Ishikawa (cell line): ENCODE data around the gene UNC80.

Source experiments
- CEBPB ChIP-seq: IDR thresholded peaks from 2 replicates; pipeline ENCODE4 v1.6.1; 2012
- CREB1 ChIP-seq: IDR thresholded peaks from 2 replicates; pipeline ENCODE4 v1.6.1; 2012; ENCODE audit warnings: low read depth
- EP300 ChIP-seq: IDR thresholded peaks from 2 replicates; pipeline ENCODE4 v1.6.1; 2012; ENCODE audit warnings: borderline replicate concordance
- FOXM1 ChIP-seq: IDR thresholded peaks from 2 replicates; pipeline ENCODE4 v1.6.1; 2012; ENCODE audit warnings: low read depth, borderline replicate concordance
- NFIC ChIP-seq: IDR thresholded peaks from 2 replicates; pipeline ENCODE4 v1.6.1; 2012
- RAD21 ChIP-seq: IDR thresholded peaks from 2 replicates; pipeline ENCODE4 v1.6.1; 2012; ENCODE audit warnings: low read depth
- TAF1 ChIP-seq: IDR thresholded peaks from 2 replicates; pipeline ENCODE4 v1.6.1; 2012; ENCODE audit warnings: low read depth, mild to moderate bottlenecking
- TCF12 ChIP-seq: IDR thresholded peaks from 2 replicates; pipeline ENCODE4 v1.6.1; 2012; ENCODE audit warnings: low read depth
- YY1 ChIP-seq: IDR thresholded peaks from 2 replicates; pipeline ENCODE4 v1.6.1; 2012; ENCODE audit warnings: low read depth
- ZBTB7A ChIP-seq: IDR thresholded peaks from 2 replicates; pipeline ENCODE4 v1.6.1; 2012; ENCODE audit warnings: low read depth
- TF ChIP-seq, protein P1 (sequence below): IDR thresholded peaks from 2 replicates; pipeline ENCODE4 v1.6.1; 2012
- TF ChIP-seq, protein P2 (sequence below): IDR thresholded peaks from 2 replicates; pipeline ENCODE4 v1.6.1; 2012; ENCODE audit warnings: low read depth, mild to moderate bottlenecking

DNA sequence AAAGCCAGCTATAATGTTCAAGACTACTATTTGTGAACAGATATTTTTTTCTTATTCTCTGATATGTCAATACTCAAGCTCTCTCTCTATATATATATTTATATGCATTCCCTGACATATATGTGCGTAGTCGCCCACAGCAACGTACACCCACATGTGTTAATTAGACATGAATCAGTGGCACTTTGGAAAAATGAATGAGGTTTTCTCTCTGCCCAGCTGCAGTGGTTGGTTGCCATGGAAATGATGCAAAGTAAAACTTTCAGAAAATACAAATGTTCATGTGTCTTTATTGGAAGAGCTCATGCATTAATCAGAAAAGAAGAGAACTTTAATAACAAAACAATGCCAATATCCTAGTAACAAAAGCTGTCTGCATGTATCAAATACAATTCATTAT is 34.7 kb downstream of the UNC80 start:
- TF ChIP-seq EP300 = no peak
- TF ChIP-seq, protein P1, sequence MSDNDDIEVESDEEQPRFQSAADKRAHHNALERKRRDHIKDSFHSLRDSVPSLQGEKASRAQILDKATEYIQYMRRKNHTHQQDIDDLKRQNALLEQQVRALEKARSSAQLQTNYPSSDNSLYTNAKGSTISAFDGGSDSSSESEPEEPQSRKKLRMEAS = no peak
- no peak for TF ChIP-seq YY1
- no peak for TF ChIP-seq FOXM1
- TF ChIP-seq TAF1 = no peak
- no peak for TF ChIP-seq RAD21
- TF ChIP-seq, protein P2, sequence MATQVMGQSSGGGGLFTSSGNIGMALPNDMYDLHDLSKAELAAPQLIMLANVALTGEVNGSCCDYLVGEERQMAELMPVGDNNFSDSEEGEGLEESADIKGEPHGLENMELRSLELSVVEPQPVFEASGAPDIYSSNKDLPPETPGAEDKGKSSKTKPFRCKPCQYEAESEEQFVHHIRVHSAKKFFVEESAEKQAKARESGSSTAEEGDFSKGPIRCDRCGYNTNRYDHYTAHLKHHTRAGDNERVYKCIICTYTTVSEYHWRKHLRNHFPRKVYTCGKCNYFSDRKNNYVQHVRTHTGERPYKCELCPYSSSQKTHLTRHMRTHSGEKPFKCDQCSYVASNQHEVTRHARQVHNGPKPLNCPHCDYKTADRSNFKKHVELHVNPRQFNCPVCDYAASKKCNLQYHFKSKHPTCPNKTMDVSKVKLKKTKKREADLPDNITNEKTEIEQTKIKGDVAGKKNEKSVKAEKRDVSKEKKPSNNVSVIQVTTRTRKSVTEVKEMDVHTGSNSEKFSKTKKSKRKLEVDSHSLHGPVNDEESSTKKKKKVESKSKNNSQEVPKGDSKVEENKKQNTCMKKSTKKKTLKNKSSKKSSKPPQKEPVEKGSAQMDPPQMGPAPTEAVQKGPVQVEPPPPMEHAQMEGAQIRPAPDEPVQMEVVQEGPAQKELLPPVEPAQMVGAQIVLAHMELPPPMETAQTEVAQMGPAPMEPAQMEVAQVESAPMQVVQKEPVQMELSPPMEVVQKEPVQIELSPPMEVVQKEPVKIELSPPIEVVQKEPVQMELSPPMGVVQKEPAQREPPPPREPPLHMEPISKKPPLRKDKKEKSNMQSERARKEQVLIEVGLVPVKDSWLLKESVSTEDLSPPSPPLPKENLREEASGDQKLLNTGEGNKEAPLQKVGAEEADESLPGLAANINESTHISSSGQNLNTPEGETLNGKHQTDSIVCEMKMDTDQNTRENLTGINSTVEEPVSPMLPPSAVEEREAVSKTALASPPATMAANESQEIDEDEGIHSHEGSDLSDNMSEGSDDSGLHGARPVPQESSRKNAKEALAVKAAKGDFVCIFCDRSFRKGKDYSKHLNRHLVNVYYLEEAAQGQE = no peak
- no peak for TF ChIP-seq TCF12
- no peak for TF ChIP-seq CREB1
- no peak for TF ChIP-seq ZBTB7A
- no peak for TF ChIP-seq CEBPB
- TF ChIP-seq NFIC = no peak
